H9 (cell line): ENCODE data around the gene BPIFA3. TPM values are rescaled to one million over a fixed set of nuclear protein-coding genes. Genes with fewer than 3 reads are reported as not detected.

Source experiments
- DNase-seq: peaks from one replicate; pipeline ENCODE4 v3.0.0-alpha.2; 2017
- H2AFZ ChIP-seq: one replicate; pipeline ENCODE4 v1.6.1; 2013; ENCODE audit warnings: mild to moderate bottlenecking, low read length, control low read depth, moderate library complexity
- H2AK5ac ChIP-seq: 2 replicates; pipeline ENCODE4 v1.6.1; 2013; ENCODE audit warnings: low read length, control low read depth, mixed read lengths; ENCODE audit not compliant: insufficient read length
- H2BK120ac ChIP-seq: one replicate; pipeline ENCODE4 v1.6.1; 2013; ENCODE audit warnings: low read depth, mild to moderate bottlenecking, low read length, control low read depth, inconsistent platforms; ENCODE audit not compliant: poor library complexity, severe bottlenecking
- H2BK12ac ChIP-seq: 2 replicates; pipeline ENCODE4 v1.6.1; 2013; ENCODE audit warnings: low read length, control low read depth, mixed read lengths, low read depth; ENCODE audit not compliant: insufficient read length
- H2BK15ac ChIP-seq: 2 replicates; pipeline ENCODE4 v1.6.1; 2013; ENCODE audit warnings: low read depth, low read length, control low read depth
- H2BK20ac ChIP-seq: one replicate; pipeline ENCODE4 v1.6.1; 2013; ENCODE audit warnings: low read depth, mild to moderate bottlenecking, low read length, control low read depth, inconsistent platforms; ENCODE audit not compliant: poor library complexity, severe bottlenecking
- H2BK5ac ChIP-seq: 2 replicates; pipeline ENCODE4 v1.6.1; 2013; ENCODE audit warnings: low read length, control low read depth, mixed read lengths; ENCODE audit not compliant: insufficient read length
- H3K14ac ChIP-seq: 2 replicates; pipeline ENCODE4 v1.6.1; 2013; ENCODE audit warnings: low read length, control low read depth; ENCODE audit not compliant: insufficient read depth
- H3K18ac ChIP-seq: 2 replicates; pipeline ENCODE4 v1.6.1; 2013; ENCODE audit warnings: low read depth, mild to moderate bottlenecking, mixed read lengths, low read length, control low read depth; ENCODE audit not compliant: insufficient read length
- H3K23ac ChIP-seq: 2 replicates; pipeline ENCODE4 v1.6.1; 2013; ENCODE audit warnings: low read length, control low read depth, mixed read lengths, low read depth; ENCODE audit not compliant: insufficient read length
- H3K23me2 ChIP-seq: 2 replicates; pipeline ENCODE4 v1.6.1; 2013; ENCODE audit warnings: low read depth, mild to moderate bottlenecking, mixed read lengths, low read length, control low read depth; ENCODE audit not compliant: insufficient read length, poor library complexity, severe bottlenecking
- H3K27ac ChIP-seq: 2 replicates; pipeline ENCODE4 v1.5.1; 2013; ENCODE audit warnings: low read length, control low read depth, mixed read lengths, low read depth; ENCODE audit not compliant: insufficient read length
- H3K27me3 ChIP-seq: 2 replicates; pipeline ENCODE4 v1.6.1; 2013; ENCODE audit warnings: low read length, control low read depth, inconsistent platforms; ENCODE audit not compliant: insufficient read depth
- H3K4ac ChIP-seq: 2 replicates; pipeline ENCODE4 v1.6.1; 2013; ENCODE audit warnings: low read depth, mild to moderate bottlenecking, control low read depth, inconsistent platforms, low read length, moderate library complexity
- H3K4me1 ChIP-seq: 2 replicates; pipeline ENCODE4 v1.6.1; 2013; ENCODE audit warnings: low read length, control low read depth, inconsistent platforms; ENCODE audit not compliant: insufficient read depth
- H3K4me2 ChIP-seq: 2 replicates; pipeline ENCODE4 v1.6.1; 2013; ENCODE audit warnings: low read length, control low read depth, mixed read lengths; ENCODE audit not compliant: insufficient read length, insufficient read depth
- H3K56ac ChIP-seq: 2 replicates; pipeline ENCODE4 v1.6.1; 2013; ENCODE audit warnings: low read depth, mild to moderate bottlenecking, mixed read lengths, low read length, control low read depth; ENCODE audit not compliant: insufficient read length
- H3K79me1 ChIP-seq: 2 replicates; pipeline ENCODE4 v1.6.1; 2013; ENCODE audit warnings: low read depth, mild to moderate bottlenecking, moderate library complexity, low read length, control low read depth, inconsistent platforms; ENCODE audit not compliant: insufficient read depth, poor library complexity, severe bottlenecking
- H3K79me2 ChIP-seq: 2 replicates; pipeline ENCODE4 v1.6.1; 2013; ENCODE audit warnings: low read length, control low read depth, inconsistent platforms; ENCODE audit not compliant: insufficient read depth
- H3K9ac ChIP-seq: 2 replicates; pipeline ENCODE4 v1.6.1; 2013; ENCODE audit warnings: low read length, control low read depth, mixed read lengths; ENCODE audit not compliant: insufficient read length; ENCODE audit errors: extremely low read depth
- H3K9me3 ChIP-seq: one replicate; pipeline ENCODE4 v1.6.1; 2013; ENCODE audit warnings: low read depth, low read length, inconsistent platforms; ENCODE audit not compliant: control insufficient read depth
- H3T11ph ChIP-seq: one replicate; pipeline ENCODE4 v1.6.1; 2013; ENCODE audit warnings: mild to moderate bottlenecking, low read length, control low read depth, inconsistent platforms
- H4K20me1 ChIP-seq: one replicate; pipeline ENCODE4 v1.6.1; 2013; ENCODE audit not compliant: control insufficient read depth, insufficient read length, insufficient read depth
- H4K5ac ChIP-seq: 2 replicates; pipeline ENCODE4 v1.6.1; 2013; ENCODE audit warnings: low read depth, mild to moderate bottlenecking, mixed read lengths, low read length, control low read depth; ENCODE audit not compliant: insufficient read length
- H4K8ac ChIP-seq: replicated peaks from 2 replicates; pipeline ENCODE4 v1.6.1; 2013; ENCODE audit warnings: low read length, control low read depth, mixed read lengths, low read depth; ENCODE audit not compliant: insufficient read length
- H4K91ac ChIP-seq: 2 replicates; pipeline ENCODE4 v1.6.1; 2013; ENCODE audit warnings: low read depth, mild to moderate bottlenecking, moderate library complexity, mixed read lengths, low read length, control low read depth; ENCODE audit not compliant: insufficient read length
- H3K27ac Mint-ChIP-seq, 3 experiments: 2 replicates in 2 of 3; 3 replicates in 1 of 3; pipeline ENCODE4 v1.8.0; 2020 to 2021; ENCODE audit warnings: mixed read lengths in 3 of 3, mild to moderate bottlenecking in 1 of 3, moderate library complexity in 1 of 3
- H3K27me3 Mint-ChIP-seq: 2 replicates; pipeline ENCODE4 v1.8.0; 2021; ENCODE audit warnings: low read depth, mild to moderate bottlenecking, moderate library complexity, mixed read lengths
- H3K36me3 Mint-ChIP-seq, 3 experiments: 2 replicates in 2 of 3; 3 replicates in 1 of 3; pipeline ENCODE4 v1.8.0; 2020 to 2021; ENCODE audit warnings: low read depth in 3 of 3, mixed read lengths in 3 of 3; ENCODE audit not compliant: insufficient read depth in 1 of 3
- H3K4me1 Mint-ChIP-seq, 2 experiments: 2 replicates each; pipeline ENCODE4 v1.8.0; 2020; ENCODE audit warnings: mixed read lengths in 2 of 2
- H3K4me3 Mint-ChIP-seq, 2 experiments: 2 replicates in 1 of 2; 3 replicates in 1 of 2; pipeline ENCODE4 v1.8.0; 2020 to 2021; ENCODE audit warnings: mild to moderate bottlenecking in 2 of 2, mixed read lengths in 2 of 2, moderate library complexity in 1 of 2
- H3K9me3 Mint-ChIP-seq, 2 experiments: 2 replicates in 1 of 2; 3 replicates in 1 of 2; pipeline ENCODE4 v1.8.0; 2020; ENCODE audit warnings: mild to moderate bottlenecking in 2 of 2, mixed read lengths in 2 of 2, moderate library complexity in 1 of 2
- WGBS: extraction: QIAGEN DNeasy Blood & Tissue Kit; methylation state at CpG from one replicate; pipeline ENCODE4 v1.1.7; 2013; ENCODE audit warnings: missing lambda C conversion rate, low lambda C conversion rate, mixed read lengths; ENCODE audit not compliant: insufficient read length; ENCODE audit errors: extremely low coverage; 5-methylcytosine and 5-hydroxymethylcytosine counted together
- total RNA-seq: library from RNA; stranded (reverse); gene quantifications from 2 replicates; pipeline ENCODE4 v1.2.1, GENCODE V29; 2021
- TF ChIP-seq, protein P1 (sequence below): fragments of 200-600 bp; sonication (generic); conservative IDR thresholded peaks from 3 replicates; pipeline ENCODE4 v1.8.0; 2021; ENCODE audit warnings: antibody characterized with exemption, mild to moderate bottlenecking

Gene BPIFA3
- total RNA-seq, 1 experiment from 2014 or later, result not detected

DNA sequence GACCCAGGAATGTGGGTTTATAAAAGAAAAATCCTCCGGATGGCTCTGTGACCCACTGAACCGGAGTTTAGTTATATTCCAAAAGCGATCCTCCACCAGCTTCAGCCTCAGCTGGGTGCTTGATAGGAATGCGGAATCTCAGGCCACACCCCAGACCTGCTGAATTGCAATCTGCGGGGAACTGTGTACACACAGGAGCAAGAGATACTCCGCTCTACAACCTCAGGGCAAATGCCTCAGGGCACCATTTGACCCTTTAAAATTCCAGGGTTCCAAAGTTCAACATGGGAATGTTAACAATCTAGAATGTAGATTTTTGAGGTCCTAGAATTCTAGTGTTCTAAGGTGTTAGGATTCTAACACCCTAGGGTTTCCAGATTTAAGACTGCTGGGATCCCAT is 38.4 kb upstream of the BPIFA3 start:
- TF ChIP-seq, protein P1, sequence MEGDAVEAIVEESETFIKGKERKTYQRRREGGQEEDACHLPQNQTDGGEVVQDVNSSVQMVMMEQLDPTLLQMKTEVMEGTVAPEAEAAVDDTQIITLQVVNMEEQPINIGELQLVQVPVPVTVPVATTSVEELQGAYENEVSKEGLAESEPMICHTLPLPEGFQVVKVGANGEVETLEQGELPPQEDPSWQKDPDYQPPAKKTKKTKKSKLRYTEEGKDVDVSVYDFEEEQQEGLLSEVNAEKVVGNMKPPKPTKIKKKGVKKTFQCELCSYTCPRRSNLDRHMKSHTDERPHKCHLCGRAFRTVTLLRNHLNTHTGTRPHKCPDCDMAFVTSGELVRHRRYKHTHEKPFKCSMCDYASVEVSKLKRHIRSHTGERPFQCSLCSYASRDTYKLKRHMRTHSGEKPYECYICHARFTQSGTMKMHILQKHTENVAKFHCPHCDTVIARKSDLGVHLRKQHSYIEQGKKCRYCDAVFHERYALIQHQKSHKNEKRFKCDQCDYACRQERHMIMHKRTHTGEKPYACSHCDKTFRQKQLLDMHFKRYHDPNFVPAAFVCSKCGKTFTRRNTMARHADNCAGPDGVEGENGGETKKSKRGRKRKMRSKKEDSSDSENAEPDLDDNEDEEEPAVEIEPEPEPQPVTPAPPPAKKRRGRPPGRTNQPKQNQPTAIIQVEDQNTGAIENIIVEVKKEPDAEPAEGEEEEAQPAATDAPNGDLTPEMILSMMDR, result no peak
- no peaks in the 10 kb centered on the region for H3K4me1 ChIP-seq
- H3K9ac ChIP-seq, result no peak overlapping the region
- no CpG with 5 or more reads among the region's 6 CpGs for WGBS
- H3T11ph ChIP-seq, result no peak overlapping the region
- no peak overlapping the region for H2BK120ac ChIP-seq
- no peaks in the 10 kb centered on the region for H4K20me1 ChIP-seq
- H3K27ac ChIP-seq, result no peak overlapping the region
- H3K23me2 ChIP-seq, result no peaks in the 10 kb centered on the region
- H3K4me2 ChIP-seq, result no peak overlapping the region
- H3K27ac Mint-ChIP-seq, result no peak overlapping the region
- no peaks in the 10 kb centered on the region for H3K27me3 ChIP-seq
- H3K4ac ChIP-seq, result no peak overlapping the region
- H2BK5ac ChIP-seq, result no peak overlapping the region
- peaks cover 3% of the 10 kb centered on the region for H3K27me3 Mint-ChIP-seq
- H4K91ac ChIP-seq, result no peak overlapping the region
- H3K23ac ChIP-seq, result no peak overlapping the region
- H2BK15ac ChIP-seq, result no peak overlapping the region
- no peak overlapping the region for H4K5ac ChIP-seq
- no peak overlapping the region for H4K8ac ChIP-seq
- peak; percentile 44 for DNase-seq
- no peaks in the 10 kb centered on the region for H3K9me3 ChIP-seq
- H2BK12ac ChIP-seq, result no peak overlapping the region
- no peak overlapping the region for H2BK20ac ChIP-seq
- H3K9me3 Mint-ChIP-seq, result peaks cover 5 to 7% of the 10 kb centered on the region in 2 experiments; a peak in 2 of 5 replicates
- no peaks in the 10 kb centered on the region for H3K79me2 ChIP-seq
- H2AK5ac ChIP-seq, result no peak overlapping the region
- H3K36me3 Mint-ChIP-seq, result peaks cover 3 to 5% (median 4%) of the 10 kb centered on the region in 3 experiments; a peak in 3 of 7 replicates
- H3K4me1 Mint-ChIP-seq, result peaks cover 23 to 26% of the 10 kb centered on the region in 2 experiments
- H3K56ac ChIP-seq, result no peak overlapping the region
- H3K14ac ChIP-seq, result no peak overlapping the region
- H3K4me3 Mint-ChIP-seq, result no peak overlapping the region
- H2AFZ ChIP-seq, result no peak overlapping the region
- no peaks in the 10 kb centered on the region for H3K79me1 ChIP-seq
- no peak overlapping the region for H3K18ac ChIP-seq
